ENCODE results near the gene ADAMTSL3.

GRCh38 chr15:83653639-83654378 is at the start of gene ADAMTSL3:
- TF ChIP-seq, protein P1, sequence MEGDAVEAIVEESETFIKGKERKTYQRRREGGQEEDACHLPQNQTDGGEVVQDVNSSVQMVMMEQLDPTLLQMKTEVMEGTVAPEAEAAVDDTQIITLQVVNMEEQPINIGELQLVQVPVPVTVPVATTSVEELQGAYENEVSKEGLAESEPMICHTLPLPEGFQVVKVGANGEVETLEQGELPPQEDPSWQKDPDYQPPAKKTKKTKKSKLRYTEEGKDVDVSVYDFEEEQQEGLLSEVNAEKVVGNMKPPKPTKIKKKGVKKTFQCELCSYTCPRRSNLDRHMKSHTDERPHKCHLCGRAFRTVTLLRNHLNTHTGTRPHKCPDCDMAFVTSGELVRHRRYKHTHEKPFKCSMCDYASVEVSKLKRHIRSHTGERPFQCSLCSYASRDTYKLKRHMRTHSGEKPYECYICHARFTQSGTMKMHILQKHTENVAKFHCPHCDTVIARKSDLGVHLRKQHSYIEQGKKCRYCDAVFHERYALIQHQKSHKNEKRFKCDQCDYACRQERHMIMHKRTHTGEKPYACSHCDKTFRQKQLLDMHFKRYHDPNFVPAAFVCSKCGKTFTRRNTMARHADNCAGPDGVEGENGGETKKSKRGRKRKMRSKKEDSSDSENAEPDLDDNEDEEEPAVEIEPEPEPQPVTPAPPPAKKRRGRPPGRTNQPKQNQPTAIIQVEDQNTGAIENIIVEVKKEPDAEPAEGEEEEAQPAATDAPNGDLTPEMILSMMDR (conservative IDR thresholded peaks at IDR 0.05) = no peak; the same call in 1 of the 2 replicates
- TF ChIP-seq ZFX (IDR thresholded peaks at IDR 0.05) = no peak

Measured in C4-2B (cell line).